ENCODE measurements around the gene PTTG1IP. TPM values are rescaled to one million over a fixed set of nuclear protein-coding genes. Genes with fewer than 3 reads are reported as not detected.
"Not testable (repeated sequence)": the region's sequence is repeated elsewhere in the genome, so short reads cannot be mapped to it uniquely, and the experiment has no call there.

PTTG1IP gene
- total RNA-seq, 1 experiment from 2014 or later: 96.0 TPM

DNA sequence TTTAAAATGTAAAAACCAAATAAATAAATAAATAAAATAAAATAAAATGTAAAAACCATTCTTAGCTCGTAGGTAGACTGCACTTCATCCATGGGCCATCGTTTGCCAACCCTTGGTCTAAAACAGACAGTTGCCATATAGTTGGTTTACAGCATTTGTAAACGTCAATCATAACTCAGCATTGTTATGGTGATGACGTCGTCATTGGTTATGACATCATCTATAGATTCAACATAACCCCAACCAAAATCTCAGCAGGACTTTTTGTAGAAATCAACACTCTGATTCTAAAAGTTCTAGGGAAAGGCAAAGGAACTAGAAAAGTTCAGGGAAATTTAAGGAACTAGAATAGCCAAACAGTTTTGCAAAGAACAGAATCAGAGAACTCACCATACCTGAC lies 39.8 kb downstream of the PTTG1IP start (continued):
- no peak for TF ChIP-seq USF2 (CRISPR knock-in tag; IDR thresholded peaks at IDR 0.05)
- TF ChIP-seq, protein P1, sequence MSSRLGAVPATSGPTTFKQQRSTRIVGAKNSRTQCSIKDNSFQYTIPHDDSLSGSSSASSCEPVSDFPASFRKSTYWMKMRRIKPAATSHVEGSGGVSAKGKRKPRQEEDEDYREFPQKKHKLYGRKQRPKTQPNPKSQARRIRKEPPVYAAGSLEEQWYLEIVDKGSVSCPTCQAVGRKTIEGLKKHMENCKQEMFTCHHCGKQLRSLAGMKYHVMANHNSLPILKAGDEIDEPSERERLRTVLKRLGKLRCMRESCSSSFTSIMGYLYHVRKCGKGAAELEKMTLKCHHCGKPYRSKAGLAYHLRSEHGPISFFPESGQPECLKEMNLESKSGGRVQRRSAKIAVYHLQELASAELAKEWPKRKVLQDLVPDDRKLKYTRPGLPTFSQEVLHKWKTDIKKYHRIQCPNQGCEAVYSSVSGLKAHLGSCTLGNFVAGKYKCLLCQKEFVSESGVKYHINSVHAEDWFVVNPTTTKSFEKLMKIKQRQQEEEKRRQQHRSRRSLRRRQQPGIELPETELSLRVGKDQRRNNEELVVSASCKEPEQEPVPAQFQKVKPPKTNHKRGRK (CRISPR knock-in tag; IDR thresholded peaks at IDR 0.05; ENCODE audit: borderline replicate concordance): no peak
- no peak for TF ChIP-seq TP53 (CRISPR knock-in tag; IDR thresholded peaks at IDR 0.05)
- TF ChIP-seq, protein P2, sequence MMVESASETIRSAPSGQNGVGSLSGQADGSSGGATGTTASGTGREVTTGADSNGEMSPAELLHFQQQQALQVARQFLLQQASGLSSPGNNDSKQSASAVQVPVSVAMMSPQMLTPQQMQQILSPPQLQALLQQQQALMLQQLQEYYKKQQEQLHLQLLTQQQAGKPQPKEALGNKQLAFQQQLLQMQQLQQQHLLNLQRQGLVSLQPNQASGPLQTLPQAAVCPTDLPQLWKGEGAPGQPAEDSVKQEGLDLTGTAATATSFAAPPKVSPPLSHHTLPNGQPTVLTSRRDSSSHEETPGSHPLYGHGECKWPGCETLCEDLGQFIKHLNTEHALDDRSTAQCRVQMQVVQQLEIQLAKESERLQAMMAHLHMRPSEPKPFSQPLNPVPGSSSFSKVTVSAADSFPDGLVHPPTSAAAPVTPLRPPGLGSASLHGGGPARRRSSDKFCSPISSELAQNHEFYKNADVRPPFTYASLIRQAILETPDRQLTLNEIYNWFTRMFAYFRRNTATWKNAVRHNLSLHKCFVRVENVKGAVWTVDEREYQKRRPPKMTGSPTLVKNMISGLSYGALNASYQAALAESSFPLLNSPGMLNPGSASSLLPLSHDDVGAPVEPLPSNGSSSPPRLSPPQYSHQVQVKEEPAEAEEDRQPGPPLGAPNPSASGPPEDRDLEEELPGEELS (CRISPR knock-in tag; IDR thresholded peaks at IDR 0.05): no peak
- no peak for TF ChIP-seq ZNF317 (CRISPR knock-in tag; IDR thresholded peaks at IDR 0.05; ENCODE audit: borderline replicate concordance, low read depth)
- TF ChIP-seq E2F4 (CRISPR knock-in tag; IDR thresholded peaks at IDR 0.05; ENCODE audit: borderline replicate concordance, low read depth): no peak
- TF ChIP-seq, protein P3, sequence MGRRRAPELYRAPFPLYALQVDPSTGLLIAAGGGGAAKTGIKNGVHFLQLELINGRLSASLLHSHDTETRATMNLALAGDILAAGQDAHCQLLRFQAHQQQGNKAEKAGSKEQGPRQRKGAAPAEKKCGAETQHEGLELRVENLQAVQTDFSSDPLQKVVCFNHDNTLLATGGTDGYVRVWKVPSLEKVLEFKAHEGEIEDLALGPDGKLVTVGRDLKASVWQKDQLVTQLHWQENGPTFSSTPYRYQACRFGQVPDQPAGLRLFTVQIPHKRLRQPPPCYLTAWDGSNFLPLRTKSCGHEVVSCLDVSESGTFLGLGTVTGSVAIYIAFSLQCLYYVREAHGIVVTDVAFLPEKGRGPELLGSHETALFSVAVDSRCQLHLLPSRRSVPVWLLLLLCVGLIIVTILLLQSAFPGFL (CRISPR knock-in tag; IDR thresholded peaks at IDR 0.05; ENCODE audit: borderline replicate concordance): no peak
- TF ChIP-seq RORB (CRISPR knock-in tag; IDR thresholded peaks at IDR 0.05): no peak
- TF ChIP-seq, protein P4, sequence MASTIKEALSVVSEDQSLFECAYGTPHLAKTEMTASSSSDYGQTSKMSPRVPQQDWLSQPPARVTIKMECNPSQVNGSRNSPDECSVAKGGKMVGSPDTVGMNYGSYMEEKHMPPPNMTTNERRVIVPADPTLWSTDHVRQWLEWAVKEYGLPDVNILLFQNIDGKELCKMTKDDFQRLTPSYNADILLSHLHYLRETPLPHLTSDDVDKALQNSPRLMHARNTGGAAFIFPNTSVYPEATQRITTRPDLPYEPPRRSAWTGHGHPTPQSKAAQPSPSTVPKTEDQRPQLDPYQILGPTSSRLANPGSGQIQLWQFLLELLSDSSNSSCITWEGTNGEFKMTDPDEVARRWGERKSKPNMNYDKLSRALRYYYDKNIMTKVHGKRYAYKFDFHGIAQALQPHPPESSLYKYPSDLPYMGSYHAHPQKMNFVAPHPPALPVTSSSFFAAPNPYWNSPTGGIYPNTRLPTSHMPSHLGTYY (CRISPR knock-in tag; IDR thresholded peaks at IDR 0.05): no peak
- TF ChIP-seq, protein P5, sequence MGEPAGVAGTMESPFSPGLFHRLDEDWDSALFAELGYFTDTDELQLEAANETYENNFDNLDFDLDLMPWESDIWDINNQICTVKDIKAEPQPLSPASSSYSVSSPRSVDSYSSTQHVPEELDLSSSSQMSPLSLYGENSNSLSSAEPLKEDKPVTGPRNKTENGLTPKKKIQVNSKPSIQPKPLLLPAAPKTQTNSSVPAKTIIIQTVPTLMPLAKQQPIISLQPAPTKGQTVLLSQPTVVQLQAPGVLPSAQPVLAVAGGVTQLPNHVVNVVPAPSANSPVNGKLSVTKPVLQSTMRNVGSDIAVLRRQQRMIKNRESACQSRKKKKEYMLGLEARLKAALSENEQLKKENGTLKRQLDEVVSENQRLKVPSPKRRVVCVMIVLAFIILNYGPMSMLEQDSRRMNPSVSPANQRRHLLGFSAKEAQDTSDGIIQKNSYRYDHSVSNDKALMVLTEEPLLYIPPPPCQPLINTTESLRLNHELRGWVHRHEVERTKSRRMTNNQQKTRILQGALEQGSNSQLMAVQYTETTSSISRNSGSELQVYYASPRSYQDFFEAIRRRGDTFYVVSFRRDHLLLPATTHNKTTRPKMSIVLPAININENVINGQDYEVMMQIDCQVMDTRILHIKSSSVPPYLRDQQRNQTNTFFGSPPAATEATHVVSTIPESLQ (CRISPR knock-in tag; IDR thresholded peaks at IDR 0.05): no peak
- TF ChIP-seq ZNF138 (CRISPR knock-in tag; conservative IDR thresholded peaks at IDR 0.05): no peak
- TF ChIP-seq ELF4 (CRISPR knock-in tag; IDR thresholded peaks at IDR 0.05; ENCODE audit: low read depth): no peak
- no peak for TF ChIP-seq OVOL2 (CRISPR knock-in tag; IDR thresholded peaks at IDR 0.05; ENCODE audit: borderline replicate concordance)

- H3K4me3 Mint-ChIP-seq; CTCF ChIA-PET; POLR2A ChIA-PET; H3K4me1 Mint-ChIP-seq; H3K27ac Mint-ChIP-seq; DNase-seq (ENCODE audit: low spot score); ATAC-seq: not testable (repeated sequence)
- peaks cover 12% of the 10 kb centered on the region for H3K36me3 Mint-ChIP-seq
- H3K27me3 Mint-ChIP-seq (ENCODE audit: low read depth): peaks cover 16% of the 10 kb centered on the region
- peaks cover 27% of the 10 kb centered on the region for H3K9me3 Mint-ChIP-seq
Observed at GRCh38 chr21:44832516-44833255, 40.8 kb downstream of the PTTG1IP start.
